Measurements from ENCODE around the gene SDK2. TPM values are rescaled to one million over a fixed set of nuclear protein-coding genes. Genes with fewer than 3 reads are reported as not detected.

SDK2 gene
- total RNA-seq, 3 donors from 2014 or later (not counting 1 experiment from before 2014, with no cell fraction given): 0.41 to 0.90 (median 0.49) TPM

DNA sequence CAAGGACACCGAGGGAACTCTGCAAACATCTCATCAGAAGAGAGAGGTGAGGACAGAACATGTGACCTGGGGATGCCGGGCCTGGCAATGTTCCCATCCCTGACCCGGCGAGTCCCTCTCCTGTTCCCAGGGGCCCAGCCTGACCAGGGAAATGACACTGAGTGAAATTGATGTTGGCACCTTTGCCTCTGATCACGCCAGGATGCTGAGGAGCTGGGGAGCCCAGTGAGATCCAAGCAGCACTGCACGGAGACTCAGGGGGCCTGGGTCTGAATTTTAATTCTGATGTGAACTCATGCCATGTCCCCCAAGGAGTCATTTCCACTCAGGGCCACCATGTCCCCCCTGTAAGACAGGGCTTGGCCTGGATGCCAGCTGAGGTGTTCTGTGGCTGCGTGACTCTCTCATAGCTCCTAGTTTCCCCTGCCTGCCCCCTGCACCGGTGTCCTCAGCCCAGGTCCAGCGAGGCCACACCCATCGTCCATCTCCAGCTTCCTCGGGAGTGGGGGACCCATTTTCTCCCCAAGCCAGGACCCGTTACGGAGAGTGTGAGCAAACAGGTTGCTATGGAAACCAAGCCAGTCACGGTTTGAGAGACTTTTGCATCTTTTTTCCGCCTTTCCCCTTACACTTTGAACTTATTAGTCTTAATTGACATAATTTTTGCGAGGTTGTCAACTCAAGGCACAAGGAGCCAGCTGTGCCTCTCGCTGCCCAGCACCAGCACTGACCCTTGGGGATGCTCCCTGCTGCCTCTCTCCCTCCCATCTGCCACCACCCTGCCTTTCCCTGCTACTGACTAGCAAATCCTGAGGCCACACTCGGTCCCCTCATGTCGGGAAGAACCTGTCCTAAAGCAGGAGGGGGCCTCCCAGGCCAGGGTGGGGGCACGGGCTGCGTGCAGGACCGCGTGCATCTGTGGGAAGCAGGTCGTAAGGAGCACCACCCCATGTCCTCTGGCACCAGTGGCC, 150.0 kb downstream of the SDK2 start:
- Histone ChIP-seq H3K4me1 (ENCODE audit: control insufficient read depth, insufficient read depth, low read length) (no peaks in the 10 kb centered on the region), H3K36me3 (ENCODE audit: control insufficient read depth, insufficient read depth, low read length) (no peaks in the 10 kb centered on the region), H3K4me3 (ENCODE audit: low read length) (no peak overlapping the region), H3K9me3 (ENCODE audit: control insufficient read depth, insufficient read depth, low read length) (no peaks in the 10 kb centered on the region), H3K27ac (ENCODE audit: low read length) (no peak overlapping the region), H3K27me3 (ENCODE audit: control insufficient read depth, insufficient read depth, low read length) (no peaks in the 10 kb centered on the region)
- no peak overlapping the region for H3K4me3 Mint-ChIP-seq
- H3K27me3 Mint-ChIP-seq (ENCODE audit: low read depth in 2 of 2): peaks cover 3 to 16% of the 10 kb centered on the region in 2 donors
- intact Hi-C loops (cut with micrococcal nuclease): no loop called here
- H3K27ac Mint-ChIP-seq: no peak overlapping the region
- WGBS (ENCODE audit: insufficient coverage): 87% methylated on average over 24 of the region's 24 CpGs
- no peak for TF ChIP-seq CTCF (IDR thresholded peaks at IDR 0.05)
- H3K9me3 Mint-ChIP-seq: no peaks in the 10 kb centered on the region
- no peak for ATAC-seq
- no peaks in the 10 kb centered on the region for H3K36me3 Mint-ChIP-seq
- DNase-seq: no peak
- no peaks in the 10 kb centered on the region for H3K4me1 Mint-ChIP-seq

DNA sequence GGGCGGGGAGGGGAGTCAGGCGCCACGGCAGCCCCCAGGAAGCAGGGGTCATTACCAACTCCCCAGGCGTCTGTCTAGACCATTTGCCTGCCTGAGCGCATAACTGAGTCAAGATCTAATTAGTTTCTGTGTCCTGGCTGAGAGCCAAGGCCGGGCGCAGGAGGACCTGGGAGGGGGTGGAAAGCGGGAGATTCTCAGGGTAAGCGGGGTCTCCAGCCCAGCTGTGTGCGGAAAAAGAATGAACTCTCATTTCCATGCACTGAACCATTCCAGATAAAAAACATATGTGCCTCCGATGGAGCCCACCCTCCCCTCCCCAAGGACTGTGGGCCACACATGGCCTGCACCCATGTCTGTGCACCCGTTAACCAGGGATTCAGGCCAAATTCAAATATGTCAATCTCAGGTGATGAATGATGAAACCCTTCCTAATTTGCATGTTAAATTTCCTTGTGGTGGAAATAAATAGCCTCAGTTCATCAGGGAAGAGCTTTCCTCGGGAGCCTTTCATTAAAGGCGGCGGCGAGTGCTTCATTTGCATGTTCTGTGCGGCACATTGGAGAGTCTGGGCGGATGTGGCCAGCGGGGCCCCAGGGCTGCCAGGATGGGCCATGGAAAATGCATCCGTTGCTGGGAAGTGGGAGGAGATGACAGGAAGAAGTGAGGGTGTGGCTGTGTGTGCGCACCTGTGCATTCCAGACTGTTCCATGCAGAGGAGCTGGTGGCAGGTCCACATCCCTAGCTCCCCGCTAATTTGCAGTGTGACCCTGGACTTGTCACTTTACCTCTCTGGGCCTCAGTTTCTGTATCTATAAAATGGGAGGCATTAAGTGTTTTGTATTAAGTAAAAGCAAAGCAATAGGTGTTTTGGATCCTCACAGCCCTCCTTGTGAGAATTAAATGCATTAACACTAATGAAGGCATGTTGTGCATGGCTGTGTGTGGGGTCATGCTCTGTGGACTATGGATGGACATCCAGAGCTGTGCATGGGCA, 151.1 kb downstream of the SDK2 start:
- Mint-ChIP-seq H3K36me3 (no peaks in the 10 kb centered on the region), H3K27me3 (ENCODE audit: low read depth in 2 of 2) (peaks cover 3 to 6% of the 10 kb centered on the region in 2 donors), H3K4me1 (no peaks in the 10 kb centered on the region), H3K4me3 (no peak overlapping the region), H3K27ac (no peak overlapping the region), H3K9me3 (no peaks in the 10 kb centered on the region)
- Histone ChIP-seq H3K4me3 (ENCODE audit: low read length) (no peak overlapping the region), H3K9me3 (ENCODE audit: control insufficient read depth, insufficient read depth, low read length) (no peaks in the 10 kb centered on the region), H3K36me3 (ENCODE audit: control insufficient read depth, insufficient read depth, low read length) (no peaks in the 10 kb centered on the region), H3K27ac (ENCODE audit: low read length) (no peak overlapping the region), H3K4me1 (ENCODE audit: control insufficient read depth, insufficient read depth, low read length) (no peaks in the 10 kb centered on the region), H3K27me3 (ENCODE audit: control insufficient read depth, insufficient read depth, low read length) (no peaks in the 10 kb centered on the region)
- DNase-seq (no peak), ATAC-seq (no peak)
- 87% methylated on average over 22 of the region's 22 CpGs for WGBS (ENCODE audit: insufficient coverage)
- no peak for TF ChIP-seq CTCF (IDR thresholded peaks at IDR 0.05)
- intact Hi-C loops (cut with micrococcal nuclease): no loop called here

DNA sequence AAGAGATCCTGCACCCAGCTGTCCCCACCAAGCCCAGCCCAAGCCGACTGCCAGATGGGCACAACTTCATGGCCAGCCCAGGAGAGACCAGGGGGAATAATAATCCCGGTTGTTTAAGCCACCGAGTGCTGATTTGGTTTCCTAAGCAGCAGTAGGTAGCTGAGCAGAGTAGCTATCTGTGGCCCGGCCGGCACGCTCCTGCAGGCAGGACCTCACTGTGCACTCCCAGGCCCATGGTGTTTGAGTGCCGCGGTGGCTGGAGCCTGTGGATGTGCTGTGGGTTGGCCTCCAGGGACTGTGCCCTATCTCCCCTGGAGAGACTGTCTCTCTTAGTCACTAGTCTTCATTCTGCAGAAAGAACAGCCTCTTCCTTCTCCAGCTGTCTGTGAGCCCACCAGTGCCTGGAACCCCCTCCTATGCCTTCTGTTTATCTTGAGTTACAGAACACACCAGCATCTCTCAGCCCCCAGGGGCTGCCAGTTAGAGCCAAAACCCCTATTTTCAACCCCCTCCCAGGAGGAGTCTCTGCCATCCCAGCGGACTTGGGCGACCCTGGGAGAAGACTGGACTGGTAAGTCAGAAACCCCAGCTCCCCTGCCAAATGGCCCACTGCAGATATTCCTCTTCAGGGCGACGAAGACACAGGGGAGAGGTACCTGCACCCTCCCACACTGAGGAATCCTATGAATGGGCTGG, 152.0 kb downstream of the SDK2 start:
- H3K27ac ChIP-seq (ENCODE audit: low read length): no peak overlapping the region
- Mint-ChIP-seq H3K9me3 (no peaks in the 10 kb centered on the region), H3K27me3 (ENCODE audit: low read depth in 2 of 2) (peaks cover 0 to 3% of the 10 kb centered on the region in 2 donors), H3K27ac (no peak overlapping the region), H3K4me1 (no peaks in the 10 kb centered on the region), H3K4me3 (no peak overlapping the region), H3K36me3 (no peaks in the 10 kb centered on the region)
- WGBS (ENCODE audit: insufficient coverage): 87% methylated on average over 12 of the region's 12 CpGs
- no peaks in the 10 kb centered on the region for H3K36me3 ChIP-seq (ENCODE audit: control insufficient read depth, insufficient read depth, low read length)
- no peak for ATAC-seq
- DNase-seq: no peak
- TF ChIP-seq CTCF (IDR thresholded peaks at IDR 0.05): no peak
- H3K27me3 ChIP-seq (ENCODE audit: control insufficient read depth, insufficient read depth, low read length): no peaks in the 10 kb centered on the region
- intact Hi-C loops (cut with micrococcal nuclease): no loop called here
- no peaks in the 10 kb centered on the region for H3K9me3 ChIP-seq (ENCODE audit: control insufficient read depth, insufficient read depth, low read length)
- no peak overlapping the region for H3K4me3 ChIP-seq (ENCODE audit: low read length)
- H3K4me1 ChIP-seq (ENCODE audit: control insufficient read depth, insufficient read depth, low read length): no peaks in the 10 kb centered on the region
